Neural cell (in vitro differentiated cells): ENCODE data around the gene GTF2F2.

Experiments
- CTCF ChIP-seq: fragments of 450-650 bp; IDR thresholded peaks from 2 replicates; pipeline ENCODE4 v1.5.1; 2014; ENCODE audit warnings: antibody characterized with exemption, mild to moderate bottlenecking, moderate library complexity; ENCODE audit not compliant: poor library complexity, severe bottlenecking
- EZH2 ChIP-seq: fragments of 200-600, 300-800 bp; shearing (Covaris generic), sonication (generic); IDR thresholded peaks from 2 replicates; pipeline ENCODE4 v1.6.1; 2014; ENCODE audit warnings: antibody characterized with exemption, low read length, borderline replicate concordance, mild to moderate bottlenecking; ENCODE audit not compliant: insufficient read depth, poor library complexity, severe bottlenecking
- POLR2AphosphoS5 ChIP-seq: IDR thresholded peaks from 2 replicates; pipeline ENCODE4 v1.6.1; 2012
- TAF1 ChIP-seq: IDR thresholded peaks from 2 replicates; pipeline ENCODE4 v1.6.1; 2012; ENCODE audit warnings: low read depth

GRCh38 chr13:45331692-45332035 is 211.4 kb downstream of the GTF2F2 start:
- TF ChIP-seq CTCF (no peak), POLR2AphosphoS5 (no peak), EZH2 (no peak), TAF1 (no peak)
